ENCODE measurements around the gene SYK.

DNA sequence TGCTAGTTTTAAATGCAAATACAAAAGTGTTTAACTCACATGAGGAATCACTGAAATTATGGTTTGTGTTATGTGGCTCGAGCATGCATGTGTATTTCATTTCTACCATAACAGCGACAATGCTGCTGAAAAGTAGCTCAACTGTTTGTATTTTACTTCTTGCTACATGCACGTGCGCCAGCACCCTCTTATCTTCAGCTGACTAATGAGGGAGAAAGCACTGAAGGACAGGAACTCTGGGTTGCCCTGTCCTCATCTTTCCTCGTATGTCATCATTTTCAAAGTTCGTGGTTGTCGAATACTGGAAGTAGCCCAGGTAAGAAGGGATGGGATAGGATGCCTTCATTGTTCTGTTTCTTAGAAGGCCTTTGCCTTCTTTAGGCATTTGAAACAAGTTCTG is 120.3 kb downstream of the SYK start:
- TF ChIP-seq, protein P1, sequence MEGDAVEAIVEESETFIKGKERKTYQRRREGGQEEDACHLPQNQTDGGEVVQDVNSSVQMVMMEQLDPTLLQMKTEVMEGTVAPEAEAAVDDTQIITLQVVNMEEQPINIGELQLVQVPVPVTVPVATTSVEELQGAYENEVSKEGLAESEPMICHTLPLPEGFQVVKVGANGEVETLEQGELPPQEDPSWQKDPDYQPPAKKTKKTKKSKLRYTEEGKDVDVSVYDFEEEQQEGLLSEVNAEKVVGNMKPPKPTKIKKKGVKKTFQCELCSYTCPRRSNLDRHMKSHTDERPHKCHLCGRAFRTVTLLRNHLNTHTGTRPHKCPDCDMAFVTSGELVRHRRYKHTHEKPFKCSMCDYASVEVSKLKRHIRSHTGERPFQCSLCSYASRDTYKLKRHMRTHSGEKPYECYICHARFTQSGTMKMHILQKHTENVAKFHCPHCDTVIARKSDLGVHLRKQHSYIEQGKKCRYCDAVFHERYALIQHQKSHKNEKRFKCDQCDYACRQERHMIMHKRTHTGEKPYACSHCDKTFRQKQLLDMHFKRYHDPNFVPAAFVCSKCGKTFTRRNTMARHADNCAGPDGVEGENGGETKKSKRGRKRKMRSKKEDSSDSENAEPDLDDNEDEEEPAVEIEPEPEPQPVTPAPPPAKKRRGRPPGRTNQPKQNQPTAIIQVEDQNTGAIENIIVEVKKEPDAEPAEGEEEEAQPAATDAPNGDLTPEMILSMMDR (IDR thresholded peaks at IDR 0.05) = no peak
- no peak for TF ChIP-seq SIN3A (IDR thresholded peaks at IDR 0.05; ENCODE audit: borderline replicate concordance, insufficient read depth, low read depth, low read length)
- TF ChIP-seq POLR2AphosphoS5 (IDR thresholded peaks at IDR 0.05; ENCODE audit: low read depth, low read length) = no peak
- TF ChIP-seq TCF7L2 (IDR thresholded peaks at IDR 0.05; ENCODE audit: low read depth, low read length) = no peak
- TF ChIP-seq, protein P2, sequence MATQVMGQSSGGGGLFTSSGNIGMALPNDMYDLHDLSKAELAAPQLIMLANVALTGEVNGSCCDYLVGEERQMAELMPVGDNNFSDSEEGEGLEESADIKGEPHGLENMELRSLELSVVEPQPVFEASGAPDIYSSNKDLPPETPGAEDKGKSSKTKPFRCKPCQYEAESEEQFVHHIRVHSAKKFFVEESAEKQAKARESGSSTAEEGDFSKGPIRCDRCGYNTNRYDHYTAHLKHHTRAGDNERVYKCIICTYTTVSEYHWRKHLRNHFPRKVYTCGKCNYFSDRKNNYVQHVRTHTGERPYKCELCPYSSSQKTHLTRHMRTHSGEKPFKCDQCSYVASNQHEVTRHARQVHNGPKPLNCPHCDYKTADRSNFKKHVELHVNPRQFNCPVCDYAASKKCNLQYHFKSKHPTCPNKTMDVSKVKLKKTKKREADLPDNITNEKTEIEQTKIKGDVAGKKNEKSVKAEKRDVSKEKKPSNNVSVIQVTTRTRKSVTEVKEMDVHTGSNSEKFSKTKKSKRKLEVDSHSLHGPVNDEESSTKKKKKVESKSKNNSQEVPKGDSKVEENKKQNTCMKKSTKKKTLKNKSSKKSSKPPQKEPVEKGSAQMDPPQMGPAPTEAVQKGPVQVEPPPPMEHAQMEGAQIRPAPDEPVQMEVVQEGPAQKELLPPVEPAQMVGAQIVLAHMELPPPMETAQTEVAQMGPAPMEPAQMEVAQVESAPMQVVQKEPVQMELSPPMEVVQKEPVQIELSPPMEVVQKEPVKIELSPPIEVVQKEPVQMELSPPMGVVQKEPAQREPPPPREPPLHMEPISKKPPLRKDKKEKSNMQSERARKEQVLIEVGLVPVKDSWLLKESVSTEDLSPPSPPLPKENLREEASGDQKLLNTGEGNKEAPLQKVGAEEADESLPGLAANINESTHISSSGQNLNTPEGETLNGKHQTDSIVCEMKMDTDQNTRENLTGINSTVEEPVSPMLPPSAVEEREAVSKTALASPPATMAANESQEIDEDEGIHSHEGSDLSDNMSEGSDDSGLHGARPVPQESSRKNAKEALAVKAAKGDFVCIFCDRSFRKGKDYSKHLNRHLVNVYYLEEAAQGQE (IDR thresholded peaks at IDR 0.05; ENCODE audit: insufficient read depth in 1 of 2, low read depth in 2 of 2, low read length in 1 of 2) = no peak
